Fibroblast of pulmonary artery (primary cell): ENCODE measurements around the gene PPP1R12B.
"Not testable (repeated sequence)": the region's sequence is repeated elsewhere in the genome, so short reads cannot be mapped to it uniquely, and the experiment has no call there.

Source experiments
- DNase-seq: peaks from one replicate; pipeline ENCODE4 v3.0.0-alpha.2; 2010; ENCODE audit warnings: low read depth
- H3K4me3 ChIP-seq: replicated peaks from 2 replicates; pipeline ENCODE4 v1.5.1; 2011; ENCODE audit warnings: low read depth, mild to moderate bottlenecking, control low read depth, low read length, moderate library complexity
- CTCF ChIP-seq: IDR thresholded peaks from 2 replicates; pipeline ENCODE4 v1.5.1; 2011; ENCODE audit warnings: mild to moderate bottlenecking, control low read depth, low read length, inconsistent platforms; ENCODE audit errors: missing control alignments

The PPP1R12B gene

GRCh38 chr1:202521886-202522285, 173.4 kb downstream of the PPP1R12B start:
- no peak overlapping the region for H3K4me3 ChIP-seq
- DNase-seq: no peak
- TF ChIP-seq CTCF: no peak

- not testable (repeated sequence) for DNase-seq
Observed at GRCh38 chr1:202526056-202526455, 177.6 kb downstream of the PPP1R12B start.

GRCh38 chr1:202528096-202528722, 179.7 kb downstream of the PPP1R12B start:
- H3K4me3 ChIP-seq, DNase-seq: not testable (repeated sequence)

More at GRCh38 chr1:202526056-202526455, 177.6 kb downstream of the PPP1R12B start:
- H3K4me3 ChIP-seq: not testable (repeated sequence)

- not testable (repeated sequence) for H3K4me3 ChIP-seq, DNase-seq
Observed at GRCh38 chr1:202530686-202531085, 182.2 kb downstream of the PPP1R12B start.

- DNase-seq: no peak
- no peak overlapping the region for H3K4me3 ChIP-seq
Observed at GRCh38 chr1:202531472-202531811, 182.9 kb downstream of the PPP1R12B start.

GRCh38 chr1:202531812-202532616, 183.5 kb downstream of the PPP1R12B start:
- H3K4me3 ChIP-seq, DNase-seq: not testable (repeated sequence)

More at GRCh38 chr1:202531472-202531811, 182.9 kb downstream of the PPP1R12B start:
- TF ChIP-seq CTCF: no peak

- DNase-seq: peak; percentile 83
- H3K4me3 ChIP-seq: peak overlapping the region; percentile 39
Observed at GRCh38 chr1:202539166-202539574, 190.7 kb downstream of the PPP1R12B start.

GRCh38 chr1:202539583-202539982, 191.1 kb downstream of the PPP1R12B start:
- not testable (repeated sequence) for DNase-seq
- H3K4me3 ChIP-seq: peak overlapping the region; percentile 39

- peak overlapping the region; percentile 39 for H3K4me3 ChIP-seq
- TF ChIP-seq CTCF: no peak
- DNase-seq: no peak
Observed at GRCh38 chr1:202540014-202540413, 191.5 kb downstream of the PPP1R12B start.

GRCh38 chr1:202540448-202540847, 191.9 kb downstream of the PPP1R12B start:
- TF ChIP-seq CTCF: no peak
- no peak overlapping the region for H3K4me3 ChIP-seq
- no peak for DNase-seq

GRCh38 chr1:202540858-202541257, 192.4 kb downstream of the PPP1R12B start:
- DNase-seq, H3K4me3 ChIP-seq: not testable (repeated sequence)

GRCh38 chr1:202542415-202542814, 193.9 kb downstream of the PPP1R12B start:
- H3K4me3 ChIP-seq, DNase-seq: not testable (repeated sequence)

- DNase-seq, H3K4me3 ChIP-seq: not testable (repeated sequence)
Observed at GRCh38 chr1:202543537-202543936, 195.0 kb downstream of the PPP1R12B start.
